Hematopoietic multipotent progenitor cell (in vitro differentiated cells): ENCODE measurements around the gene ALKBH4. TPM values are rescaled to one million over a fixed set of nuclear protein-coding genes. Genes with fewer than 3 reads are reported as not detected.
"Not testable (repeated sequence)": the region's sequence is repeated elsewhere in the genome, so short reads cannot be mapped to it uniquely, and the experiment has no call there.

Experiments used
- DNase-seq, 3 donors: peaks; one replicate each; pipeline ENCODE4 v3.0.0-alpha.2; 2011 to 2015; ENCODE audit warnings: low read depth in 2 of 3, low spot score in 2 of 3
- total RNA-seq: library from RNA; depleted of rRNA; stranded (reverse); fragments of >200 nt; gene quantifications from one replicate; pipeline ENCODE4 v1.2.3, GENCODE V29; 2012

Gene ALKBH4, protein sequence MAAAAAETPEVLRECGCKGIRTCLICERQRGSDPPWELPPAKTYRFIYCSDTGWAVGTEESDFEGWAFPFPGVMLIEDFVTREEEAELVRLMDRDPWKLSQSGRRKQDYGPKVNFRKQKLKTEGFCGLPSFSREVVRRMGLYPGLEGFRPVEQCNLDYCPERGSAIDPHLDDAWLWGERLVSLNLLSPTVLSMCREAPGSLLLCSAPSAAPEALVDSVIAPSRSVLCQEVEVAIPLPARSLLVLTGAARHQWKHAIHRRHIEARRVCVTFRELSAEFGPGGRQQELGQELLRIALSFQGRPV
- total RNA-seq, result 39.6 TPM

- DNase-seq, result peak; percentile 91 to 95 (median 92)
Observed at GRCh38 chr7:102464577-102465280, at the start of gene ALKBH4, which contains the start of gene LRWD1. Gene ALKBH4 (minus strand): TSS chr7:102464863. CDS start chr7:102464836, 27 bp downstream. Gene LRWD1 (plus strand): TSS chr7:102464984. CDS start chr7:102465081, 97 bp downstream.

DNA sequence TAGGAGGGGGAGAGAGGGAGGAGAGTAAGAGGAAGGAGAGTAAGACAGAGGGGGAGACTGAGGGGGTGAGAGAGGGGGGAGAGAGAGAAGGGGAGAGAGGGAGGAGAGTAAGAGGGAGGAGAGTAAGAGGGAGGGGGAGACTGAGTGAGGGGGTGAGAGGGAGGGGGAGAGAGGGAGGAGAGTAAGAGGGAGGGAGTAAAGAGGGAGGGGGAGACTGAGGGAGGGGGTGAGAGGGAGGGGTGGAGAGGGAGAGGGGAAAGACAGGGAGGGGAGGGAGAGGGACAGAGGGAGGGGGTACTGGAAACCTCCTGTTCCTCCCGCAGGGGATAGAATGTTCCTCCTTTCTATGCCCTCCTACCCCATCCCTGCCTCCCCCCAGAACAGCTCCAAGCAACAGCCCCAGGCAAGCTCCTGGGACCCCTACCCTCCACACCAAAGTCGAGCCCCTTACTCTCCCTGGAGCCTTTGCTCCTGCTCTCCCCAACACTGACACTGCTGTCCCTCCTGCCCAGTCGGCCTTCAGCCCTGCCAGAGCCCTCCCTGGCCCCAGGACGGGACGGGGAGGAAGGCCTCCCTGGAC lies 48.1 kb upstream of the ALKBH4 start:
- DNase-seq, result peak in 1 of 3 donors; percentile 95

DNA sequence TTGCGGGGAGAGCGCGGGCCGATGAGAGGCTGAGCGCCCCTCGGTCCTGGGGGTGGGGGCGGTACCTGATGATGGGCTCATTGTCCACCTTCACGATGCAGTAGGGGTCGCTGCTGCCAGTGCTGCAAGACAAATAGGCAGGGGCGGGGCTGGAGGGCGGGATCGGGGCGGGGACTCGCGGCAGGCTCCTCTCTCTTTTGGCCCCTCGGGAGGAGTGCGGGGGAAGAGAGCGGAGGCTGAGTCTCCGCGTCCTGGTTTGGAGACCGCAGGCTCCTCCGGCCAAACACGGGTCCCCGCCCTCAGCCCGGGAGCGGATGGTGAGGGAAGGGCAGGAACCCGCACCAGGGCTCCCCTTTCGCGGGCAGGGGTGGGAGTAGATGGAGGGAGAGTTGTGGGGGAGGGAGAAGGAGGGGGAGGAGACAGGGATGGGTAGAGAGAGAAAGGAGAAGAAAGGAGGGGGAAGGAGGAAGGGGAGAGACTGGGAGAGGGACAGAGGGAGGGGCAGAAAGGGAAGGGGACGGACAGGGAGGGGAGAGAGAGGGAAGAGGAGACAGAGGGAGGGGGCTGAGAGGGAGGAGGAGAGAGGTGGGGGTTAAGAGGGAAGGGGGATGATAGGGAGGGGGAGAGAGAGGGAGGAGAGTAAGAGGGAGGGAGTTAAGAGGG lies 47.3 kb upstream of the ALKBH4 start:
- DNase-seq, result not testable (repeated sequence)

- not testable (repeated sequence) for DNase-seq
Observed at GRCh38 chr7:102510575-102510974, 45.9 kb upstream of the ALKBH4 start.

DNA sequence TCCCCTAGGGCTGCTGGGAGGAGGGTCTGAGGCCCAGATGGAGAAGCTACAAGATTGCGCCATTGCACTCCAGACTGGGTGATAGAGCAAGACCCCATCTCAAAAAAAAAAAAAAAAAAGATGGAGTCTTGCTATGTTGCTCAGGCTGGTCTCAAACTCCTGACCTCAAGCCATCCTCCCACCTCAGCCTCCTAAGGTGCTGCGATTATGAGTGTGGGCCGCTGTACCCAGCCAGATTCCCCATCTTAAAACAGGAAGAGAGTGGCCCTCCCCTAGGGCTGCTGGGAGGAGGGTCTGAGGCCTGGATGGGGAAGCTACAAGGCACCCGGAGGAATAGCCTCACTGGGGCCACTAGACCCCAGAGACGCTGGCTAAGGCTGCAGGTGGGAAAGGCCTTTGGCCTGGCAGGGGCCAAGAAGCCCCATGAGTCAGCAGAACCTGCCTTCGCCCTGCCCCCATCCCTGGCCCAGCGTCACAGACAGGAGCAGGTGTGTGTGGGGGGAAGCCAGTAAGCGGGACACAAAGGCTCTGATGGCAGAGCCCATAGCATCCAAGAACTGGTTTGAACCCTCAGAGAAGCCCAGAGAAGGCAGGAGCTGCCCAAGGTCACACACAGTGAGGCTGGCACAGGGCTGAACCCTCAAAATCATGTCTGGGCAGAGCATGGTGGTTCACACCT lies 42.9 kb upstream of the ALKBH4 start:
- DNase-seq, result not testable (repeated sequence)

- DNase-seq, result not testable (repeated sequence)
Observed at GRCh38 chr7:102505298-102506185, 40.9 kb upstream of the ALKBH4 start.

DNA sequence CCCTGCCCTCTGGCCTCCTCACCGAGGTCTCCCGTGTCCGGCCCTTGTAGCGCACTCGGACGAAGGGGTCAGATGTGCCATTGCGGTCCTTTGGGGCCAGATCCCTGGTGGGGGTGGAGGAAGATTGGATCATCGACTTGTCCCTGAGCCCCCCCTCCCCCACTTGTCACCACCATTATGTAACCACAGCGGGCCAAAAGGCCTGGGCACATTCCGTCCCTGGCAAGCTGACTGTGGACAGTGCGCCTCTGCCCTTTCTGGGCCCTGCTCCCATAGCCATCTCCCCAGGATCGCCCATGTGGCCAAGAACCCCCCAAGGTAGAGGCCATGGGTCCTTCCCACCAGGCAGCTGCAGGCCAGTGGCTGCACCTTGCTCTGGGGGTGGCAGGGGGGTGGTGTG lies 38.5 kb upstream of the ALKBH4 start:
- not testable (repeated sequence) for DNase-seq

- not testable (repeated sequence) for DNase-seq
Observed at GRCh38 chr7:102498321-102498720, 33.7 kb upstream of the ALKBH4 start.

DNA sequence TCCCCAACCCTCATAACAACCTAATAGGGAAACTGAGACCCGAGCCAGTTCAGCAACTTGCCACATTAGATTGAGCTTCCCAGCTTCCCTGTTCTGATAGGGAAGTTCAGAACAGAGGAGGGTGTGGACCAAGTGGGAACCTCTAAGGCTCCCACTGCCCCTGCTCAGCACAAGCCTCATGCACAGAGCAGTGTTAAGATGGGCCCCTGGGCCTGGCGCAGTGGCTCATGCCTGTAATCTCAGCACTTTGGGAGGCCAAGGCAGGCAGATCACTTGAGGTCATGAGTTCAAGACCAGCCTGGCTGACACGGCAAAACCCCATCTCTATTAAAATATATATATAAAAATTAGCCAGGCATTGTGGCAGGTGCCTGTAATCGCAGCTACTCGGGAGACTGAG lies 32.6 kb upstream of the ALKBH4 start:
- not testable (repeated sequence) for DNase-seq

GRCh38 chr7:102496861-102497260 lies 32.2 kb upstream of the ALKBH4 start:
- not testable (repeated sequence) for DNase-seq

- not testable (repeated sequence) for DNase-seq
Observed at GRCh38 chr7:102494473-102495149, 29.9 kb upstream of the ALKBH4 start.

DNA sequence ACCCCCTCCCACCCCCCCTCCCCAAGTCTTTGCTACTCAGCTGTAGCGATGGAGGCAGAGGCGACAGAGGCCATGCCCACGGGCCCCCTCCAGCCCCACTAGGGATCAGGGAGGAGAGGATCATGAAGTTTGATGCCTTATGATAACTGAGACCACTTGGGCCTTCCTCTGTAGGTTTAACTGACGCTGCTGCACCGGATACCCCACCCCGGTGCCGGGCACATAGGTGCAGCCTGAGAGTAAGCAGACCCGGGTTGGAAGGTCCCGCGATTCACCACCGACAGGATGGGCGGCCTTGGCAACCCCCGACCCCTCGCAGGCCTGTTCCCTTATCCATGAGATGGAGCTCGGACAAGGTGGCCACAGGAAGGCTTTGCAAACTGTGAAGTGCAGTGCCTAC lies 29.4 kb upstream of the ALKBH4 start:
- not testable (repeated sequence) for DNase-seq

DNA sequence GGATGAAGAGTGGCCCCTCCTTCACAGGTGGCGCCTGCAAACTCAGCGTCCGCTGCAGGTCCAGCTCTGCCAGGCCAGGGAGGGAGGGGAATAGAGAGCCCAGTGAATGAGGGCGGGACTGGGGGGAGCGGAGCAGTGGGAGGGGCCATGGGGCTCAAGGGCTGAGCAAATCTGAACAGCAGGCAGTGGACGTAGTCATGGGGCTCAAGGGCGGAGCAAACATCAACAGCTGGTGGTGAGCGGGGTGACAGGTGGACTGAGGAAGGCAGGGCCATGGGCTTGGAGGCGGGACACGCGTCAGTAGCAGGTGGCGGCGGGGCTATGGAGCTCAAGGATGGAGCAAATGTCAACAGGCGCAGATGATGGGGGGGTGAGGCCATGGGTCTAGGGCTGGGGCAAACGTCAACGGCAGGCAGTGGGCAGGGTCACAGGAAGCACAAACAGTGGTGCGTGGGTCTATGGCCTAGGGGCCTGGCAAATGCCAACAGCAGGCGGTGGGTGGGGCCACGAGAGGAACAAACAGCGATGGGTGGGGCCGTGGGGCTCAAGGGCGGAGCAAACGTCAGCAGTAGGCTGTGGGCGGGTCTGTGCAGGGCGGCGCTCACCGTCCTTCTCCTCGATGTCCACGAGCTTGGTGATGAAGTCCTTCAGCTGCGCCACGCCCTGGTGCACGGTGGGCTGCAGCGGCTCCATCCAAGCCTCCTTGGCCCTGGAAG lies 28.7 kb upstream of the ALKBH4 start:
- DNase-seq, result peak in 1 of 3 donors; percentile 14

GRCh38 chr7:102490529-102491075 lies 25.9 kb upstream of the ALKBH4 start:
- not testable (repeated sequence) for DNase-seq

DNA sequence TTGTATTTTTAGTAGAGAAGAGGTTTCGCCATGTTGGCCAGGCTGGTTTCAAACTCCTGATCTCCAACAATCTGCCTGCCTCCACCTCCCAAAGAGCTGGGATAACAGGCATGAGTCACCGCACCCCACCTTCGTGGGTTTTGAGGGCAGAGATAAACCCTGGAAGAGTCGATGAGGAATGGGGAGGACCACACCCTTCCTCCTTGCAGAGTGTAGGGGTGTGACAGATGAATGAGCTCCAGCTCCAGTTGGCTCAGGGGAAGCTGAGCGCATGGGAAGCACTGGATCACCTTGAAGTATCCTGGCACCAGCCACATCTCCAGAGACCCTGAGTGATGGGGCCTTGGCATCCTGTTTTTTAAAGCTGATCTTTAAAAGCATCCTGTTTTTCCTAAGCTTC lies 19.7 kb upstream of the ALKBH4 start:
- not testable (repeated sequence) for DNase-seq

DNA sequence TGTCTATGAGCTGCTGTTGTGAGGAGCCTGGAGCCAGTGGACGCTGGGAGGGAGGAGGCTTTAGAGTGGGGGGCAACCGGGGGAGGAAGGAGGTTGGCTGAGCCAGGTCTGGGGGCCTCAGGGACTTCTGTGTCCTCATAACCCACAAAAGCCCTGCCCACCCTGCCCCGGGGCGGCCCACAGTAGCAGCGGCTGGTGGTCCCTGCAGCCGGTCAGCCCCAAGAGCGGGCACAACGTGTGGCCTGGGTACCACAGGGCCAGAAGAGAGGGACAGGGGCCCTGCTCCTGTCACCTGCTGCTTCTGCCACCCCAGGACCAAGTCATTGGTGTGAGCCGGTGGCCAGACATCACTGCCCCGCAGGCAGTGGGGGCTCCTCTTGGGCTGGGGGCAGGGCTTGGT lies 17.3 kb upstream of the ALKBH4 start:
- DNase-seq, result not testable (repeated sequence)

- DNase-seq, result not testable (repeated sequence)
Observed at GRCh38 chr7:102479982-102480637, 15.4 kb upstream of the ALKBH4 start.
